HEK293T (cell line): ENCODE measurements around the gene MMP24.

Experiments used
- ARNT ChIP-seq: fragments of 450-650 bp; IDR thresholded peaks from 2 replicates; pipeline ENCODE4 v1.6.1; 2017; ENCODE audit warnings: mild to moderate bottlenecking
- FOXA1 ChIP-seq: fragments of 450-650 bp; IDR thresholded peaks from 2 replicates; pipeline ENCODE4 v1.6.1; 2016; ENCODE audit warnings: mild to moderate bottlenecking
- FOXM1 ChIP-seq: fragments of 450-650 bp; IDR thresholded peaks from 2 replicates; pipeline ENCODE4 v1.6.1; 2017; ENCODE audit warnings: mild to moderate bottlenecking, borderline replicate concordance
- L3MBTL2 ChIP-seq: fragments of 450-650 bp; conservative IDR thresholded peaks from 2 replicates; pipeline ENCODE4 v1.6.1; 2016; ENCODE audit warnings: mild to moderate bottlenecking
- TARDBP ChIP-seq: fragments of 450-650 bp; IDR thresholded peaks from 2 replicates; pipeline ENCODE4 v1.6.1; 2016

GRCh38 chr20:35300469-35301262 lies 74.2 kb downstream of the MMP24 start:
- TF ChIP-seq FOXA1 (no peak), ARNT (no peak), L3MBTL2 (no peak), FOXM1 (no peak), TARDBP (no peak)
